CD4-positive, alpha-beta T cell (primary cell): Measurements from ENCODE around the gene SIRT6. TPM values are rescaled to one million over a fixed set of nuclear protein-coding genes. Genes with fewer than 3 reads are reported as not detected.
A peak's percentile ranks its signal among the peaks of the same experiment; 100 is the strongest.

Experiments used
- ATAC-seq: fragments of 200-7000 bp; cut with Tn5 transposase; one replicate; pipeline ENCODE4 v1.10.0; 2022; ENCODE audit warnings: mild to moderate bottlenecking; ENCODE audit not compliant: poor library complexity
- CTCF ChIA-PET: fragments of 350-600 bp; sonication (Branson Sonifier 250); formaldehyde crosslinking; loops from one replicate; lab custom pipeline; 2021; ENCODE audit warnings: antibody characterized with exemption, inconsistent platforms; lab: Charles Lee
- POLR2A ChIA-PET: fragments of 350-600 bp; sonication (Branson Sonifier 250); formaldehyde crosslinking; loops from one replicate; lab custom pipeline; 2021; ENCODE audit warnings: antibody characterized with exemption, inconsistent platforms; lab: Charles Lee
- DNase-seq, 14 experiments: peaks; one replicate each; pipeline ENCODE4 v3.0.0-alpha.2; 2013 to 2020; ENCODE audit warnings: mixed read lengths in 2 of 14
- H3K27ac ChIP-seq, 2 donors: one replicate each; pipeline versions ENCODE4 v1.5.1 to v1.7.0; 2013; ENCODE audit warnings: low read length in 2 of 2, low read depth in 1 of 2, mild to moderate bottlenecking in 1 of 2
- H3K27me3 ChIP-seq, 2 experiments: 1 replicate in 1 of 2; 2 replicates in 1 of 2; pipeline versions ENCODE4 v1.6.1 to v1.7.0; 2013; ENCODE audit warnings: low read length in 2 of 2, control low read depth in 1 of 2, mild to moderate bottlenecking in 1 of 2, moderate library complexity in 1 of 2; ENCODE audit not compliant: insufficient read depth in 2 of 2, control insufficient read depth in 1 of 2
- H3K36me3 ChIP-seq: one replicate; pipeline ENCODE4 v1.6.1; 2013; ENCODE audit warnings: low read length, control low read depth; ENCODE audit not compliant: insufficient read depth
- H3K4me1 ChIP-seq: one replicate; pipeline ENCODE4 v1.6.1; 2013; ENCODE audit warnings: low read length, control low read depth; ENCODE audit not compliant: insufficient read depth
- H3K4me3 ChIP-seq: one replicate; pipeline ENCODE4 v1.5.1; 2013; ENCODE audit warnings: mild to moderate bottlenecking, low read length, moderate library complexity
- H3K9me3 ChIP-seq, 2 experiments: 1 replicate in 1 of 2; 2 replicates in 1 of 2; pipeline versions ENCODE4 v1.6.1 to v1.7.0; 2013; ENCODE audit warnings: low read length in 2 of 2, mild to moderate bottlenecking in 2 of 2, control low read depth in 1 of 2, moderate library complexity in 1 of 2; ENCODE audit not compliant: control insufficient read depth in 1 of 2, insufficient read depth in 1 of 2
- H3K27ac Mint-ChIP-seq: one replicate; pipeline ENCODE4 v1.8.0; 2020; ENCODE audit warnings: mixed read lengths
- H3K27me3 Mint-ChIP-seq: one replicate; pipeline ENCODE4 v1.8.0; 2021; ENCODE audit warnings: mixed read lengths
- H3K36me3 Mint-ChIP-seq: one replicate; pipeline ENCODE4 v1.8.0; 2021; ENCODE audit warnings: low read depth, mixed read lengths
- H3K4me1 Mint-ChIP-seq: one replicate; pipeline ENCODE4 v1.8.0; 2021; ENCODE audit warnings: low read depth, mixed read lengths
- H3K4me3 Mint-ChIP-seq: one replicate; pipeline ENCODE4 v1.8.0; 2020; ENCODE audit warnings: mild to moderate bottlenecking, mixed read lengths
- H3K9me3 Mint-ChIP-seq: one replicate; pipeline ENCODE4 v1.8.0; 2020; ENCODE audit warnings: mixed read lengths
- intact Hi-C, 2 experiments: fragments of 100-400 bp; cut with DNase I in 1 of 2; cut with micrococcal nuclease in 1 of 2; formaldehyde crosslinking; loops; one replicate each; pipeline versions ENCODE4 v1.15.1 to v1.9.0; 2023 to 2025; cut with DNase I, micrococcal nuclease
- total RNA-seq, 174 experiments: library from RNA in 2 of 174; stranded (reverse) in 2 of 174; gene quantifications; one replicate each; pipeline ENCODE4 v1.2.3 and lab custom pipeline; 2021 to 2026
- TF ChIP-seq, protein P1 (sequence below): fragments of 200-600 bp; IDR thresholded peaks from one replicate; pipeline ENCODE4 v1.8.0; 2022; ENCODE audit warnings: antibody characterized with exemption, mild to moderate bottlenecking

SIRT6 gene
- total RNA-seq, 2 experiments from 2014 or later, result 11.2 to 14.2 TPM

DNA sequence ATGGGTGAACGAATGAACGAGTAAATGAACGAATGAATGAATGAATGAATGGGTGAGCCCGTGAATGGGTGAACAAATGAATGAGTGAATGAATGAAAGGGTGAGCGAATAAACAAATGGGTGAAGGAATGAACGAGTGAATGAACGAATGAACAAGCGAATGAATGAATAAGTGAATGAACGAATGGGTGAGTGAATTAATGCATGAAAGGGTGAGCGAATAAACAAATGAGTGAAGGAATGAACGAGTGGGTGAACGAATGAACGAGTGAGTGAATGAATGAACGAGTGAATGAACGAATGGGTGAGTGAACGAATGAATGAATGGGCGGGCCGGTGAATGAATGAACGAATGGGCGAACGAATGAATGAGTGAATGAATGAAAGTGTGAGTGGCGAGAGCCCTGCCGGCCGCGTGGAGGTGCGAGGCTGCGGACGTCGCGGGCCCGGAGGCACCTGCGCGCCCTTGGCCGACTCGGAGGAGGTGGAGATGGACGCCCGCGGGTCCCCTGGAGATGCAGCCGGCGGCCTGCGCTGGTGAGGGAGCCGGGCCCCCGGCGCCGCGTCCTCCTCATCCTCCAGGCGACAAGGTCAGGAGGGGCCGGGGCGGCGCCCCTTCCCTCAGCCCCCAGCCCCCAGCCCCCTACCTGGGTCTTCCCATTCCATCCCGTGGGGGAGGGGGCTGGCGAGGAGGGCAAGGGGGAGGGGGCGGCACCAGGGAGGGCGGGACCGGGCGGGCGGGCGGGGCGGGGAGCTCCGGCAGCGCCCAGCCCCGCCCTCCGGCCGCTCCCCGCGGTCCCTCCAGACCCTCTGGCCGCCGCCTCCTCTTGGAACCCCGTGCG, 15.5 kb upstream of the SIRT6 start:
- H3K27ac Mint-ChIP-seq, result no peak overlapping the region
- intact Hi-C loops, result no loop called here
- no peaks in the 10 kb centered on the region for H3K36me3 ChIP-seq

DNA sequence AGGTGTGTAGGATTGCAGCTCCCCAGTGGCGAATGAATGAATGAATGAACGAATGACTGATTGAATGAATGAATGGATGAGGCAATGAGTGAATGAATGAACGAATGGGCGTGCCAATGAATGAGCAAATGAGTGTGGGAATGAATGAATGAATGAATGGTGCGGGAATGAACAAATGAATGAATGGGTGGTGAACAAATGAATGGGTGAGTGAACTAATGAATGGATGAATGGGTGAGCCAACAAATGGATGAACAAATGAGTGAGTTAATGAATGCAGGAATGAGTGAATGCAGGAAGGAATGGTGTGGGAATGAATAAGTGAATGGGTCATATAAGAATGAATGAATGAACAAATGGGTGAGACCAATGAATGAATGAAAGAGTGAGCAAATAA, 14.9 kb upstream of the SIRT6 start:
- H3K27me3 Mint-ChIP-seq, result peaks cover 69% of the 10 kb centered on the region
- no peak overlapping the region for H3K27ac Mint-ChIP-seq
- ChIA-PET CTCF (no interaction called here), POLR2A (no interaction called here)
- no peak for DNase-seq
- no peaks in the 10 kb centered on the region for H3K9me3 Mint-ChIP-seq
- Histone ChIP-seq H3K9me3 (no peaks in the 10 kb centered on the region), H3K27me3 (peaks cover 41 to 43% of the 10 kb centered on the region in 2 experiments), H3K27ac (no peak overlapping the region), H3K4me1 (peaks cover 5% of the 10 kb centered on the region), H3K4me3 (no peak overlapping the region), H3K36me3 (no peaks in the 10 kb centered on the region)
- intact Hi-C loops, result no loop called here
- peaks cover 10% of the 10 kb centered on the region for H3K4me1 Mint-ChIP-seq
- TF ChIP-seq, protein P1, sequence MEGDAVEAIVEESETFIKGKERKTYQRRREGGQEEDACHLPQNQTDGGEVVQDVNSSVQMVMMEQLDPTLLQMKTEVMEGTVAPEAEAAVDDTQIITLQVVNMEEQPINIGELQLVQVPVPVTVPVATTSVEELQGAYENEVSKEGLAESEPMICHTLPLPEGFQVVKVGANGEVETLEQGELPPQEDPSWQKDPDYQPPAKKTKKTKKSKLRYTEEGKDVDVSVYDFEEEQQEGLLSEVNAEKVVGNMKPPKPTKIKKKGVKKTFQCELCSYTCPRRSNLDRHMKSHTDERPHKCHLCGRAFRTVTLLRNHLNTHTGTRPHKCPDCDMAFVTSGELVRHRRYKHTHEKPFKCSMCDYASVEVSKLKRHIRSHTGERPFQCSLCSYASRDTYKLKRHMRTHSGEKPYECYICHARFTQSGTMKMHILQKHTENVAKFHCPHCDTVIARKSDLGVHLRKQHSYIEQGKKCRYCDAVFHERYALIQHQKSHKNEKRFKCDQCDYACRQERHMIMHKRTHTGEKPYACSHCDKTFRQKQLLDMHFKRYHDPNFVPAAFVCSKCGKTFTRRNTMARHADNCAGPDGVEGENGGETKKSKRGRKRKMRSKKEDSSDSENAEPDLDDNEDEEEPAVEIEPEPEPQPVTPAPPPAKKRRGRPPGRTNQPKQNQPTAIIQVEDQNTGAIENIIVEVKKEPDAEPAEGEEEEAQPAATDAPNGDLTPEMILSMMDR, result no peak
- H3K4me3 Mint-ChIP-seq, result no peak overlapping the region
- no peak for ATAC-seq
- no peaks in the 10 kb centered on the region for H3K36me3 Mint-ChIP-seq

More for the DNA sequence above, 15.5 kb upstream of the SIRT6 start:
- Histone ChIP-seq H3K4me3 (no peak overlapping the region), H3K4me1 (peaks cover 5% of the 10 kb centered on the region), H3K27ac (no peak overlapping the region), H3K27me3 (peaks cover 41 to 43% of the 10 kb centered on the region in 2 experiments), H3K9me3 (no peaks in the 10 kb centered on the region)
- ATAC-seq (peak; percentile 21), DNase-seq (no peak)
- Mint-ChIP-seq H3K27me3 (peaks cover 69% of the 10 kb centered on the region), H3K4me3 (peak overlapping the region; percentile 7), H3K36me3 (no peaks in the 10 kb centered on the region), H3K4me1 (peaks cover 10% of the 10 kb centered on the region), H3K9me3 (no peaks in the 10 kb centered on the region)
- TF ChIP-seq, protein P1, result no peak
- POLR2A ChIA-PET, result no interaction called here
- CTCF ChIA-PET, result no interaction called here

DNA sequence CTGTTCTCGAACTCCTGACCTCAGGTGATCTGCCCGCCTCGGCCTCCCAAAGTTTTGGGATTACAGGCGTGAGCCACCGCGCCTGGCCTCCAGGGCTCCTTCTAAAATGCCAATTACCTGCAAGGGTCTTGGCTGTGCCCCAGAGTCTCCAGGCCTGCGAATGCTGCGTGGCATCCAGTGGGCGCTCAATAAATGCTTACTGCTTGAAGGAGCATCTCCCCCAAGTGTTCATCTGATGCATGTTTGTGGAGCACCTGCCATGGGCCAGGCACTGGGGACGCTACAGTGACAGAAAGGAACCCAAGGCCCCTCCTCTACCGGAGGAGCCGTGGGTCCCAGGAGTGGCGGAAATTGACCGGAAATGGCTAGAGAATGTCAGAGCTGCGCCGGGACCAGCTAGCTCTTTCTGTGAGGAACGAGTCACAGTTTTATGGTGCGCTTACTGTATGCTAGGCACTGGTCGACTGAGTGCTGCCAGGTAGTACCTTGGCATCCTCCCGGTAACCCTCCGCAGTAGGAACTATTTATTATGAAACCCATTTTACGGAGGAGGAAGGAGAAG, 14.3 kb upstream of the SIRT6 start:
- peaks cover 69% of the 10 kb centered on the region for H3K27me3 Mint-ChIP-seq
- intact Hi-C loops, result no loop called here
- H3K4me3 Mint-ChIP-seq, result no peak overlapping the region
- Histone ChIP-seq H3K9me3 (no peaks in the 10 kb centered on the region), H3K4me1 (peaks cover 5% of the 10 kb centered on the region), H3K27ac (no peak overlapping the region), H3K36me3 (no peaks in the 10 kb centered on the region), H3K4me3 (no peak overlapping the region), H3K27me3 (peaks cover 41 to 43% of the 10 kb centered on the region in 2 experiments)
- ATAC-seq (no peak), DNase-seq (no peak)
- peaks cover 10% of the 10 kb centered on the region for H3K4me1 Mint-ChIP-seq
- CTCF ChIA-PET, result interaction anchor here (1.3 kb wide), 1 partner anchor 10 kb away, joined by 3 read pairs; no protein-coding TSS in a partner anchor
- POLR2A ChIA-PET, result interaction anchor here (1.3 kb wide), 1 partner anchor 209 kb away, joined by 3 read pairs; no protein-coding TSS in a partner anchor
- H3K27ac Mint-ChIP-seq, result no peak overlapping the region
- no peaks in the 10 kb centered on the region for H3K36me3 Mint-ChIP-seq
- TF ChIP-seq, protein P1, result no peak
- H3K9me3 Mint-ChIP-seq, result no peaks in the 10 kb centered on the region
